Measurements from ENCODE around the gene SLC2A9. TPM values are rescaled to one million over a fixed set of nuclear protein-coding genes. Genes with fewer than 3 reads are reported as not detected.

Gene SLC2A9
- total RNA-seq, 2 donors from 2014 or later, result 9.8 to 15.3 TPM

- no peak for DNase-seq (ENCODE audit: low spot score)
- Histone ChIP-seq H3K4me3 (no peak overlapping the region), H3K27ac (no peak overlapping the region), H3K4me1 (replicated peaks) (no peaks in the 10 kb centered on the region), H3K27me3 (replicated peaks; ENCODE audit: insufficient read depth) (no peaks in the 10 kb centered on the region), H3K36me3 (no peaks in the 10 kb centered on the region), H3K9me3 (no peaks in the 10 kb centered on the region)
- intact Hi-C loops (cut with DNase I), result no loop called here
- 85% methylated on average over 7 of the region's 7 CpGs for WGBS
- TF ChIP-seq POLR2AphosphoS5 (IDR thresholded peaks at IDR 0.05) (no peak), CTCF (IDR thresholded peaks at IDR 0.05) (no peak), POLR2A (IDR thresholded peaks at IDR 0.05) (no peak)
Observed at GRCh38 chr4:9964879-9965278, 56.4 kb downstream of the SLC2A9 start.

- no peak overlapping the region for H3K4me3 ChIP-seq
- no peaks in the 10 kb centered on the region for H3K27me3 ChIP-seq (replicated peaks; ENCODE audit: insufficient read depth)
- DNase-seq (ENCODE audit: low spot score), result no peak
- TF ChIP-seq CTCF (IDR thresholded peaks at IDR 0.05), result no peak
- TF ChIP-seq POLR2AphosphoS5 (IDR thresholded peaks at IDR 0.05), result no peak
- no peak for TF ChIP-seq POLR2A (IDR thresholded peaks at IDR 0.05)
- H3K9me3 ChIP-seq, result no peaks in the 10 kb centered on the region
- 95% methylated on average over 5 of the region's 5 CpGs for WGBS
- no peaks in the 10 kb centered on the region for H3K4me1 ChIP-seq (replicated peaks)
- H3K27ac ChIP-seq, result no peak overlapping the region
- H3K36me3 ChIP-seq, result no peaks in the 10 kb centered on the region
- intact Hi-C loops (cut with DNase I), result no loop called here
Observed at GRCh38 chr4:9963328-9963727, 58.0 kb downstream of the SLC2A9 start.

GRCh38 chr4:9962611-9963314 is 58.5 kb downstream of the SLC2A9 start:
- no peak for TF ChIP-seq POLR2AphosphoS5 (IDR thresholded peaks at IDR 0.05)
- no peak for TF ChIP-seq CTCF (IDR thresholded peaks at IDR 0.05)
- TF ChIP-seq POLR2A (IDR thresholded peaks at IDR 0.05), result no peak
- Histone ChIP-seq H3K36me3 (no peaks in the 10 kb centered on the region), H3K27ac (no peak overlapping the region), H3K4me1 (replicated peaks) (no peaks in the 10 kb centered on the region), H3K27me3 (replicated peaks; ENCODE audit: insufficient read depth) (no peaks in the 10 kb centered on the region), H3K9me3 (no peaks in the 10 kb centered on the region), H3K4me3 (no peak overlapping the region)
- intact Hi-C loops (cut with DNase I), result no loop called here
- no peak for DNase-seq (ENCODE audit: low spot score)
- 96% methylated on average over 5 of the region's 5 CpGs for WGBS

- no peaks in the 10 kb centered on the region for H3K4me1 ChIP-seq (replicated peaks)
- no peak for DNase-seq (ENCODE audit: low spot score)
- no peaks in the 10 kb centered on the region for H3K36me3 ChIP-seq
- 92% methylated on average over 3 of the region's 3 CpGs for WGBS
- H3K27me3 ChIP-seq (replicated peaks; ENCODE audit: insufficient read depth), result no peaks in the 10 kb centered on the region
- H3K4me3 ChIP-seq, result no peak overlapping the region
- TF ChIP-seq CTCF (IDR thresholded peaks at IDR 0.05) (no peak), POLR2AphosphoS5 (IDR thresholded peaks at IDR 0.05) (no peak), POLR2A (IDR thresholded peaks at IDR 0.05) (no peak)
- H3K9me3 ChIP-seq, result no peaks in the 10 kb centered on the region
- intact Hi-C loops (cut with DNase I), result no loop called here
- H3K27ac ChIP-seq, result no peak overlapping the region
Observed at GRCh38 chr4:9954468-9954867, 66.8 kb downstream of the SLC2A9 start.

GRCh38 chr4:9953089-9953488 is 68.2 kb downstream of the SLC2A9 start:
- no peak overlapping the region for H3K4me3 ChIP-seq
- H3K27ac ChIP-seq, result no peak overlapping the region
- WGBS, result 97% methylated on average over 4 of the region's 4 CpGs
- H3K36me3 ChIP-seq, result no peaks in the 10 kb centered on the region
- intact Hi-C loops (cut with DNase I), result no loop called here
- no peak for DNase-seq (ENCODE audit: low spot score)
- no peaks in the 10 kb centered on the region for H3K4me1 ChIP-seq (replicated peaks)
- H3K27me3 ChIP-seq (replicated peaks; ENCODE audit: insufficient read depth), result no peaks in the 10 kb centered on the region
- TF ChIP-seq POLR2AphosphoS5 (IDR thresholded peaks at IDR 0.05), result no peak
- TF ChIP-seq POLR2A (IDR thresholded peaks at IDR 0.05), result no peak
- no peak for TF ChIP-seq CTCF (IDR thresholded peaks at IDR 0.05)
- no peaks in the 10 kb centered on the region for H3K9me3 ChIP-seq
